NT2/D1 (cell line): Measurements from ENCODE around the gene WAC.

Source experiments
- SUZ12 ChIP-seq: IDR thresholded peaks from 2 replicates; pipeline ENCODE4 v1.6.1; 2011; ENCODE audit not compliant: insufficient read length, insufficient read depth; ENCODE audit errors: extremely low read depth
- YY1 ChIP-seq: IDR thresholded peaks from 2 replicates; pipeline ENCODE4 v1.6.1; 2011; ENCODE audit not compliant: insufficient read length, insufficient read depth
- ZNF274 ChIP-seq: IDR thresholded peaks from 2 replicates; pipeline ENCODE4 v1.6.1; 2011; ENCODE audit warnings: mild to moderate bottlenecking, low read depth, low read length

DNA sequence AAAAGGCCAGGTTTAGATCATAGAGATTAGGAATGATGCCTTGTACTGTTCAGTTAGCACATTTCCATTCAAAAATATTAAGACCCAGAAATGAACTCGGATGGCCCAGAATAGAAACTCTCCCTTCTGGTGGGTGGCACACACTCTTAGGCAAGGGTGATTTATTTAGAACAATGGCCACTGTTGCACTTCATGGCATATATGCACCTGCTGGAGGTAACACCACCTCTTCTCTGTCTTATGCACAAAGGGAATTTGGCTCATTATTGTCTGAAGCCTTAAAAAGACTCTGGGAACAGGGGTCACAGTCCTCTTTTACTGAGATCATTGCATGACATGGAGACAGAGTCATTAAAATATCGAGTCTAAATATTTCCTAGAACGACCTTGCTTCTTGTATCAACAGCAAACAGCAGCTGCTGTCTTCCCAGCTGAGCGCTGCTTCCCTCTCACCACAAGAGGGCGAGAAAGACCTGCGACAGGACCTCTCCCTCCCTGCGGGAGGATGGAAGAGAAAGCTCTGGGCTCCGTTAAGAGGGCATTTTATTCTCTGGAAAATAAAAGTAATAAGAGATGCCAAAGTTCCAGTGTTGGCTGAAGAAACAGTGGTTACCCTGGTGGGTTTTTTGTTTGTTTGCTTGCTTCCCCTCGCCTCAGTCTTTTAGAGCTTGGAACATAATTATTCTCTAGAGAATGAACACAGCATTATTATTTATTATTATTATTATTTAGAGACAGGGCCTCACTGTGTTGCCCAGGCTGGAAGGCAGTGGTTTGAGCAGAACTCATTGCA, 130.9 kb downstream of the WAC start:
- TF ChIP-seq ZNF274 = no peak
- TF ChIP-seq YY1 = no peak
- no peak for TF ChIP-seq SUZ12
